Pancreas (tissue), 10 donors: ENCODE measurements around the gene ZBTB46. TPM values are rescaled to one million over a fixed set of nuclear protein-coding genes. Genes with fewer than 3 reads are reported as not detected.

Experiments
- ATAC-seq, 4 donors: fragments of 200-7000 bp; cut with Tn5 transposase; one replicate each; pipeline versions ENCODE4 v1.8.0 to v1.9.1; 2020; ENCODE audit warnings: mild to moderate bottlenecking in 4 of 4, moderate library complexity in 4 of 4
- DNase-seq, 6 donors: peaks; one replicate each; pipeline ENCODE4 v3.0.0-alpha.2; 2020
- FAIRE-seq: peaks from 2 replicates; lab custom pipeline; 2012; peaks lifted over from hg19 to GRCh38; lab: Jason Lieb, UNC
- H3K27ac ChIP-seq, 4 donors: fragments of 200-600 bp; sonication (generic); 1 replicate in 3 of 4; 2 replicates in 1 of 4; pipeline versions ENCODE4 v1.5.0 to v1.8.0; 2020
- H3K27me3 ChIP-seq, 4 donors: fragments of 200-600 bp; one replicate each; pipeline ENCODE4 v1.8.0; 2021
- H3K36me3 ChIP-seq, 3 donors: fragments of 200-600 bp; sonication (generic) in 1 of 3; one replicate each; pipeline versions ENCODE4 v1.5.0 to v1.8.0; 2020 to 2021
- H3K4me1 ChIP-seq, 3 donors: fragments of 200-600 bp; one replicate each; pipeline ENCODE4 v1.8.0; 2021
- H3K4me3 ChIP-seq, 4 donors: fragments of 200-600 bp; sonication (generic) in 2 of 4; one replicate each; pipeline versions ENCODE4 v1.5.0 to v1.8.0; 2020 to 2021
- H3K9me3 ChIP-seq, 4 donors: fragments of 200-600 bp; one replicate each; pipeline ENCODE4 v1.8.0; 2021
- WGBS, 2 donors: extraction: QIAGEN DNeasy Blood & Tissue Kit; methylation state at CpG; one replicate each; pipeline ENCODE4 v1.1.7; 2013; 5-methylcytosine and 5-hydroxymethylcytosine counted together
- intact Hi-C, 3 donors: fragments of 100-400 bp; cut with DNase I; formaldehyde crosslinking; loops; one replicate each; pipeline versions ENCODE4 v1.11.1 to v1.14.2; 2022
- polyA plus RNA-seq, 2 donors: library from polyadenylated mRNA; stranded (reverse); fragments of 200-250 nt; gene quantifications; one replicate each; pipeline ENCODE4 v1.2.3, GENCODE V29; 2013
- total RNA-seq, 6 donors: library from RNA; stranded (reverse); fragmentation: NEBNext Ultra II Directional in 4 of 6; extraction: Animal tissue kit (Norgen Biotek cat#: 25700) in 4 of 6; gene quantifications; one replicate each; pipeline versions ENCODE4 v1.2.1 to v1.2.4, GENCODE V29; 2021 to 2023
- TF ChIP-seq, protein P1 (sequence below), 4 donors: fragments of 200-600 bp; sonication (generic) in 3 of 4; IDR thresholded peaks; one replicate each; pipeline versions ENCODE4 v1.5.0 to v1.8.0; 2021; ENCODE audit warnings: antibody characterized with exemption in 4 of 4
- donor health status: healthy with polysubstance abuse.
- donor health status: DM: no; HTN: no; CAD: no; lungs with moderate emphysema.
- donor health status: DM: no; HTN: no; CAD: no.
- donor health status: control.
- donor health status: control.
- donor health status: Bipolar disorder and iron deficiency.
- donor health status: DM: yes; HTN: yes; CAD: no.
- donor health status: DM: no; HTN: no; CAD: no.
- donor health status: DM: no; HTN: no; CAD: no.
- donor health status: DM: yes; HTN: yes; CAD: no.

ZBTB46 gene
- total and polyA plus RNA-seq, 8 donors: 2.2 to 7.4 (median 3.0) TPM

- H3K27me3 ChIP-seq: no peaks in the 10 kb centered on the region
- H3K36me3 ChIP-seq: no peaks in the 10 kb centered on the region
- 79 to 83% methylated on average over 15 of the region's 15 CpGs for WGBS, 2 donors
- H3K4me3 ChIP-seq: no peak overlapping the region
- no peaks in the 10 kb centered on the region for H3K9me3 ChIP-seq
- DNase-seq (no peak), ATAC-seq (peak in 1 of 4 donors; percentile 81), FAIRE-seq (no peak)
- no peaks in the 10 kb centered on the region for H3K4me1 ChIP-seq
- no peak overlapping the region for H3K27ac ChIP-seq
- TF ChIP-seq, protein P1, sequence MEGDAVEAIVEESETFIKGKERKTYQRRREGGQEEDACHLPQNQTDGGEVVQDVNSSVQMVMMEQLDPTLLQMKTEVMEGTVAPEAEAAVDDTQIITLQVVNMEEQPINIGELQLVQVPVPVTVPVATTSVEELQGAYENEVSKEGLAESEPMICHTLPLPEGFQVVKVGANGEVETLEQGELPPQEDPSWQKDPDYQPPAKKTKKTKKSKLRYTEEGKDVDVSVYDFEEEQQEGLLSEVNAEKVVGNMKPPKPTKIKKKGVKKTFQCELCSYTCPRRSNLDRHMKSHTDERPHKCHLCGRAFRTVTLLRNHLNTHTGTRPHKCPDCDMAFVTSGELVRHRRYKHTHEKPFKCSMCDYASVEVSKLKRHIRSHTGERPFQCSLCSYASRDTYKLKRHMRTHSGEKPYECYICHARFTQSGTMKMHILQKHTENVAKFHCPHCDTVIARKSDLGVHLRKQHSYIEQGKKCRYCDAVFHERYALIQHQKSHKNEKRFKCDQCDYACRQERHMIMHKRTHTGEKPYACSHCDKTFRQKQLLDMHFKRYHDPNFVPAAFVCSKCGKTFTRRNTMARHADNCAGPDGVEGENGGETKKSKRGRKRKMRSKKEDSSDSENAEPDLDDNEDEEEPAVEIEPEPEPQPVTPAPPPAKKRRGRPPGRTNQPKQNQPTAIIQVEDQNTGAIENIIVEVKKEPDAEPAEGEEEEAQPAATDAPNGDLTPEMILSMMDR (IDR thresholded peaks at IDR 0.05): no peak
- intact Hi-C loops: no loop called here
These were observed 8.8 kb downstream of the ZBTB46 start for GRCh38 chr20:63822276-63822696.

DNA sequence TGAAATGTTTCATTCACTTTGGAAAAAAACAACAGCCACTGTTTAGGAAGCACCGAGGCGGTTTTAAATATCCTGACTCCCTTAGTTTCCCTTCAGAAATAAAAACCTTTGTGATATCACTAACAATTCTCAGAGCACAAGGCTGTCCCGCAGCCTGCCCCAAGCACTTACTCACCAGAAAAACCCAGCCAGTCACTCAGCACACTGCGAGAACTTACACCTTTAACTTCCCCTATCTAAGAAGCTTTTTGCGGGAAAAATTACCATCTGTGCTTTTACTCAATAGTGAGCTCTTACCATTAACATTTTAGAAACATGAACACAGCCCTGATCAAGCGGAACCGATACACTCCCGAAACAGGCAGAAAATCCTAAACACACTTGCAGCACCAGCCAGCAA, 9.3 kb downstream of the ZBTB46 start:
- intact Hi-C loops: no loop called here
- no peak for FAIRE-seq
- WGBS, 2 donors: 73 to 80% methylated on average over 8 of the region's 8 CpGs

DNA sequence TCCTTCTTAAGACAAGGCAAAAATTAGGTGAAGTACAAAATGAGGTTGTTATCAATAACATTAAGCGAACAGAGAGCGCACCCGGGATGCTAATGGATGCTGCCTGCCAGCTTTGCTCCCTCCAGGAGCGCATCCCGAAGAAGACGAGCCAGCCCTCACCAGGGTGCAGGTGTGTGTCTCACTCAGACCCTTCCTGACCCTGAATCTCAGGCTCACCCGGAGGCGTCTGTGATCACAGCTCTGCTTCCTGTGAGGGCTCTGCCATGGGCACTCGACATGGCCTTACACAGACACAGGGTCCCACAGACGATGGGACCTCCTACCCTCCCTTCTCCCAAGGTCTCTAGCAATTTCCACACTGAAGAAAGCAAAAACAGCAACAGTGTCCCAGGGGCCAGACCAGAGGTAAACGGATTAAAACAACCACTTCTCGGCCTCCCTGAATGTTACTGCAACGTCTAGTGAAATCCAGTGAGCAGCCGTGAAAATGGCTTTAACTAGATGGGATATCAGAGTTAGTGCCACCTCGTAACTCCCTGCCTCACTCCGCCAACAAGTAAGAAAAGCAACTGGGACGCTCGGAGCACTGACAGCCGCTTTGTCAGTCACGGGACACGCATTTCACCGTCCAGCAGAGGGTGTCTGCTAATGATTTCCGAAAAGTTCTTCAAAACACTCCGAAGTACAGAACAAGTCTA, 11.7 kb downstream of the ZBTB46 start:
- H3K4me3 ChIP-seq: no peak overlapping the region
- FAIRE-seq (no peak), ATAC-seq (no peak), DNase-seq (no peak)
- no peak overlapping the region for H3K27ac ChIP-seq
- intact Hi-C loops: no loop called here
- H3K27me3 ChIP-seq: no peaks in the 10 kb centered on the region
- TF ChIP-seq, protein P1 (IDR thresholded peaks at IDR 0.05): no peak
- no peaks in the 10 kb centered on the region for H3K36me3 ChIP-seq
- no peaks in the 10 kb centered on the region for H3K9me3 ChIP-seq
- no peaks in the 10 kb centered on the region for H3K4me1 ChIP-seq
- 57 to 58% methylated on average over 24 of the region's 24 CpGs for WGBS, 2 donors

More for the DNA sequence above, 9.3 kb downstream of the ZBTB46 start:
- Histone ChIP-seq H3K36me3 (no peaks in the 10 kb centered on the region), H3K9me3 (no peaks in the 10 kb centered on the region), H3K27me3 (no peaks in the 10 kb centered on the region), H3K27ac (no peak overlapping the region), H3K4me1 (no peaks in the 10 kb centered on the region), H3K4me3 (no peak overlapping the region)
- ATAC-seq (no peak), DNase-seq (no peak)
- TF ChIP-seq, protein P1 (IDR thresholded peaks at IDR 0.05): no peak

GRCh38 chr20:63815615-63816253, 15.3 kb downstream of the ZBTB46 start:
- Histone ChIP-seq H3K27ac (no peak overlapping the region), H3K36me3 (no peaks in the 10 kb centered on the region), H3K9me3 (no peaks in the 10 kb centered on the region), H3K4me3 (no peak overlapping the region), H3K4me1 (no peaks in the 10 kb centered on the region), H3K27me3 (no peaks in the 10 kb centered on the region)
- intact Hi-C loops: no loop called here
- TF ChIP-seq, protein P1 (IDR thresholded peaks at IDR 0.05): no peak
- DNase-seq (no peak), ATAC-seq (no peak), FAIRE-seq (no peak)
- WGBS, 2 donors: 84 to 90% methylated on average over 10 to 14 of the region's 14 CpGs
